AG08395 (cell line): ENCODE results near the gene SUPT6H.
"Not testable (repeated sequence)": the region's sequence is repeated elsewhere in the genome, so short reads cannot be mapped to it uniquely, and the experiment has no call there.

Experiments
- DNase-seq: peaks from one replicate; pipeline ENCODE4 v3.0.0; 2012; ENCODE audit warnings: mixed read lengths, low spot score

Gene SUPT6H

DNA sequence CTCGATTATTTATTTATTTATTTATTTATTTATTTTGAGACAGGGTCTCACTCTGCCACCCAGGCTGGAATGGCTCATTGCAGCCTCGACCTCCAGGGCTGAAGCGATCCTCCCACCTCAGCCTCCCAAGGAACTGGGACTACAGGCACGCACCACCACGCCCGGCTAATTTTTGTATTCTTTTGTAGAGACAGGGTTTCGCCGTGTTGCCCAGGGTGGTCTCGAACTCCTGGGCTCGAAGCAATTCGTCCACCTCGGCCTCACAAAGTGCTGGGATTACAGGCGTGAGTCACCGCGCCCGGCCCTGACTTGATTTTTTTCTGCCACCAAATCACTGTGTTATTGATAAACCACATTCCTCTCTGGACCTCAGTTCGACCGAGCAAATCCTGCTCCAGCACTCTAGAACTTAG, 57.0 kb downstream of the SUPT6H start:
- DNase-seq: no peak

DNA sequence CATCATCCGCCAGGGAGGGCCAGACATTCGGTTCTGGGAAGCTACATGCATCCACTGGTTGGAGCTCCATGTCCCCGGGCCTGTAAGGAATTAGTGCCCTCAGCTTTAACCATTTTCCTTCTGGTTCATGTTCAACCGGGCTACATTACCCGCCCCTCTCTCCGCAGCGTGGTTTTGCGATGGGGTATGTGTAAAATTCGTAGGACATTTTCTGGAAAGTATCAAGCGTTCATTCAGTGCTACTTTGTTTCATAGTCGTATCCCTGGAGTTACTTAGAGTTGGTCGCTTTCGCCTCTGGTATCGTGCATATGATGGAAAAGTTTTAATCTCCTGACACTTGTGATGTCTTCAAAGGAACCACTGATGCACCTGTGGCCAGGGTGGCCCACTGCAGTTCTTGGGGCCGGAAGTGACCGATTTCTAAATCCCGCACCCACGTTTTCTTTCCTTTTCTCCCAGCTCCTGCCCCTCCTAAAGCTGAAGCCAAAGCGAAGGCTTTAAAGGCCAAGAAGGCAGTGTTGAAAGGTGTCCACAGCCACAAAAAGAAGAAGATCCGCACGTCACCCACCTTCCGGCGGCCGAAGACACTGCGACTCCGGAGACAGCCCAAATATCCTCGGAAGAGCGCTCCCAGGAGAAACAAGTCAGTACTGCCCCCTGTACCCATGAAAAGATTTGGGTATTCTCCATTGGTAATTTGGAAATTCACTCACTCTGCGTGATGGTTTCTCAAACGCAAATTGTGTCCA, 58.4 kb downstream of the SUPT6H start:
- no peak for DNase-seq

GRCh38 chr17:28720997-28721329, 59.0 kb downstream of the SUPT6H start:
- not testable (repeated sequence) for DNase-seq

DNA sequence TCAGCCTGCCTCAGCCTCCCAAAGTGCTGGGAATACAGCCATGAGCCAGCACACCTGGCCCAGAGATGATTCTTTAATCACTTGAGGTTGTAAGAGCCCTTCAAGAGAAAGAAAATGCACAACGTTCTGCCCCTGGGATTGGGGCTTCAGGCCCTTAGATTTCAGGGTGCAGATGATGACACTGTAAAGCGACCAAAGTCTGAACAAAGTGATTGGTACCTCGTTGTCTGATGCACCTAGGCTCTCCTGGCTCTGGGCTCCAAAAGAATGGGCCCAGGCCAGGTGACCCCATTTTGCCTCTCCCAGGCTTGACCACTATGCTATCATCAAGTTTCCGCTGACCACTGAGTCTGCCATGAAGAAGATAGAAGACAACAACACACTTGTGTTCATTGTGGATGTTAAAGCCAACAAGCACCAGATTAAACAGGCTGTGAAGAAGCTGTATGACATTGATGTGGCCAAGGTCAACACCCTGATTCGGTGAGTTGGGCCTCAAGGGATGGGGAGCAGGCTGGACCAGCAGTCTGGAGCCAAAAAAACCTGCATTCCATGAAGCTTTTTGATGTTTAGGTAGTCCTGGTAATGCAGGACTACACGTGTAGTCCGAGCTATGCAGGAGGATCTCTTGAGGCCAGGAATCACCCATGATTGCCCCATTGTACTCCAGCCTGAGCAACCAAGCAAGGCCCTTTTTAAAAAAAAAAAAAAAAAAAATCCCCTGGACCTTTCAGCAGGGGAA, 60.6 kb downstream of the SUPT6H start:
- no peak for DNase-seq

GRCh38 chr17:28723159-28723835, 61.3 kb downstream of the SUPT6H start:
- DNase-seq: no peak

GRCh38 chr17:28723836-28724499, 62.0 kb downstream of the SUPT6H start:
- DNase-seq: not testable (repeated sequence)

GRCh38 chr17:28724500-28725165, 62.6 kb downstream of the SUPT6H start:
- DNase-seq: no peak

DNA sequence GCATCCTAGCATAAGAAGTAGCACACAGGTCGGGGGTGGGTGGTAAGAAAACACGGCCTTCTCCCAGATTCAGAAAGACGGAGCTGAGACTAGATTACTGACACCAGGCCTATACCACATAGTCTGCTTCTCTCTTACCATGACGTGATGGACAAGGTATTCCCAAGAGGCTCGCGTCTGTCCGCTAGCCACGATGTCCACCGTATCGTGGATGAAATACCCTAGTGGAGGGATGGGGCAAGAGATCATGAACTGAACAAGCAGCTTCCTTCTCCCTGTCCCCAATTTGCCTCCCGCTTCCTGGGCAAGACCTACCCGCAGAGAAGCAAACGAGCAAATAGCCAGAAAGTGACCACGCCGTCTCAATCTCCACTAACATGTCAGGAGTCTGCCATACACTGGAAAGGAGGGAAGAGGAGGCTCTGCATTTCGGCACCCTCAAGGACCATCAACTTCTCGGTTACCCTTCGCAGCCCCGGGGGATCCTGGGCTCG, 63.2 kb downstream of the SUPT6H start:
- peak; percentile 30 for DNase-seq

GRCh38 chr17:28725660-28726225, 63.7 kb downstream of the SUPT6H start:
- no peak for DNase-seq

DNA sequence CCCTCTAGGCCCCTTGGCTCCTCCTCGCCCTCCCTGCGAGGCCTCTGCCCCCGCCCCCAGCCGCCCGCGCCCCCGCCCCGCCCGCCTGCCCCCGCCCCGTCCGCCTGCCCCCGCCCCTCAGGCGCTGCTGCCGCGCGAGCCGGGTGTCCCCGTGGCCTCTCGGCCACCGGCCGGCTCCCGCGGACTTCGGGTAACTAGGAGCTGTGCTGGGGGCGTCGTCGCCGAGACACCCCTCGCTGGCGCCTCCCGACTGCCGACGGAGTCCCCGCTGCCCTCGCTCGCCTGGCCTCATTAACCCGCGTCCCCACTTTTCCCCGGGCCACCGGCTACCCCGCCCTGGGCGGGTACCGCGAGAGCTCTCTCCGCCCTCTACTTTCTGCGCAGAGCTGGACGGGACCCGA, 64.2 kb downstream of the SUPT6H start, which contains the start of gene TLCD1:
Gene TLCD1 (minus strand): TSS at position 8 of the 401 bp plus-strand sequence. CDS start 136 bp downstream, outside the sequence.
- DNase-seq: peak; percentile 84

DNA sequence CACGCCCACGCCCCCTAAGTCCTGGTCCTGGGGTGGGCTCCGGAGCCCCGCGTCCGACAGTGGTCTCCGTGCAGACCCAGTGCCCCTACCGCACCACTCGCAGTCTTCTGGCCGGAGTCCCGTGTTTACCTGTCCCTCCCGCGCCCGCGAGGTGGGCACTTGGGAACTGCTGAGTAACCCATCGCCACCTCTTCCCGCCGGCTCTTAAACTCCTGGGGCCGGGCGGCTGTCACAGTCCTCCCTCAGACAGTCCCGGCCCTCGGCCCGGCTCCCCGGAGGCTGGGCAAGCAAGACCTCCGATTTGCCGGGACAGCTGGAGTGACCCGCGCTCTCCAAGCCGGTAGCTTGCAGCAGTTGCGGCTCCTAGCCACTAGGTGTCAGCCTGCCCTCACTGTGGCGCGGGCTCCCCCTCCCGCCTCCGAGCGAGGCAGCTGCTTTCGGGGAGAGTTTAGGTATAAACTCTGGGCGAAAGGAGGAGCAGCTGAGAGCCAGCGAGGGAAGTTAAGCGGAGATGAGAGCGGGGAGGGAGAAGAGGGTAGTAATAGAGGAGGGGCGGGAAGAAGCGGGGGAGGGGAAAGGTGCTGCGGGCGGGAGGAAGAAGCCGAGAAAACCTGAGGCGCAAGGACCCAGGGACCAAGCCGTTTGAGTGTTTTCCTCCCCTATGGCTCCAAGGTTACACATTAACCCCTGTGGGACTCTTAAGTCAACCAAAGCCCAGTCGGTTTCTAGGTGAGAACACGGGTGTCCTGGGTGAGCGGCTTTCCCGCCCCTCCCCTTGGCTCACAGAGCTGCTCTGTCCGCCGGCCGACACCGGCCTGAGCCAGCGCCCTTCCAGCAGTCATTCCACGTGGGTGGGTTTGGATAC, 64.9 kb downstream of the SUPT6H start:
- DNase-seq: peak; percentile 87

DNA sequence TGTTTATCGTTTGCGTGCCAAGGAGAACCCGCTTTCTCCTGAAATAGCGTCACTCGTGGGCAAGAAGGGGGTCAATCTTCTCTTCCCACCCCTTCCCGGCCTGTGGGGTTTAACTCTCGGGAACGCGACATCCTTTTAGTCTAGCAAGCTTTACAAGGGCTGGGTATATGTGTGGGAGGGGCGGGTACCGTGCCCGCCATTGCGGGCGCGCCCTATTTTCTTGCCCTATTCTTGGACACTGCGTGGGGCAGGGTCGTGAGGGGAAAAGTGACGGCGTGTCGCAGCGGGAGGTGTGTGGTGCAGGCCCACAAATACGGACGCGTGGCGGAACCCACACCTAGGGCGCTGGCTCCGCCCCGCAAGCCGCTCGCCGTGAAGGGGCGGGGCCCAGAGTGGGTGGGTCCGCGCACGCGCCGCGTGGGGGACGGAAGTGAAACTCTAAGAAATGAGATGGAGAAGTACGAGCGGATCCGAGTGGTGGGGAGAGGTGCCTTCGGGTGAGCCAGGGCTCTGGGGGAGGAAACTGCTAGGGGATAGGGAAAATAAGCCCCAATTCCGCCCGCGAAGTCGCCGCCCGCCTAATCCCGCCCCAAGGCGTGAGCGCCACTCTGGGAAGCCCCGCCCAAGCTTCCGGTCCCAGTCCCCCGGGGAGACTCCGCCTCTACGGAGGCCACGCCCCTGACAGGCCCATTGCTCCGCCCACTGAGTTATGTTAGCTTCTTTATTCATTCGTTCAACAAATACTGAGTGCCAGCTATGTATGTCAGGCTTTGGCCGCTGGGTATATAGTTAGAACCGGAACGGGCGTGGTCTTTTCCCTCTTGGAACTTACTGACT, 66.6 kb downstream of the SUPT6H start, which contains the start of gene NEK8:
Gene NEK8 (plus strand): TSS at position 425 of the 837 bp plus-strand sequence. CDS start 26 bp downstream, at position 451.
- peak; percentile 97 for DNase-seq

GRCh38 chr17:28729950-28730330, 67.9 kb downstream of the SUPT6H start:
- no peak for DNase-seq

DNA sequence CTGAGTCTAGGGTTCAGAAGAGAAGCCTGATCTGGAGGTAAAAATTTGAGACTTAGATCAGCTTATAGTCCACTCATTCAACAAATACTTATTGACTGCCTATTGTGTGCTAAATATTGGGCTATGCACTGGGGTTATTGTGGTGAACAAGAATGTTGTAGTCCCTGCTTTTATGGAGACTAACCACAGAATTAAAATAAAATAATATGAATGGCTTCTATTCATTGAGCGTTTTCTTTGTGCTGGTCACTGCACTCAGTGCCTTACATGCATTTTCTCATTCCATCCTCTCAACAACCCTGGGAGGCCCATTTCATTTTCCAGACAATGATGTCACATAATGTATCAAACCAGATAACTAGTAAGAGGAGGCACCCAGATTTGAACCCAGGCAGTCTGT, 71.3 kb downstream of the SUPT6H start:
- DNase-seq: no peak

GRCh38 chr17:28734712-28735241, 72.8 kb downstream of the SUPT6H start:
- no peak for DNase-seq

GRCh38 chr17:28735242-28735722, 73.3 kb downstream of the SUPT6H start:
- no peak for DNase-seq

DNA sequence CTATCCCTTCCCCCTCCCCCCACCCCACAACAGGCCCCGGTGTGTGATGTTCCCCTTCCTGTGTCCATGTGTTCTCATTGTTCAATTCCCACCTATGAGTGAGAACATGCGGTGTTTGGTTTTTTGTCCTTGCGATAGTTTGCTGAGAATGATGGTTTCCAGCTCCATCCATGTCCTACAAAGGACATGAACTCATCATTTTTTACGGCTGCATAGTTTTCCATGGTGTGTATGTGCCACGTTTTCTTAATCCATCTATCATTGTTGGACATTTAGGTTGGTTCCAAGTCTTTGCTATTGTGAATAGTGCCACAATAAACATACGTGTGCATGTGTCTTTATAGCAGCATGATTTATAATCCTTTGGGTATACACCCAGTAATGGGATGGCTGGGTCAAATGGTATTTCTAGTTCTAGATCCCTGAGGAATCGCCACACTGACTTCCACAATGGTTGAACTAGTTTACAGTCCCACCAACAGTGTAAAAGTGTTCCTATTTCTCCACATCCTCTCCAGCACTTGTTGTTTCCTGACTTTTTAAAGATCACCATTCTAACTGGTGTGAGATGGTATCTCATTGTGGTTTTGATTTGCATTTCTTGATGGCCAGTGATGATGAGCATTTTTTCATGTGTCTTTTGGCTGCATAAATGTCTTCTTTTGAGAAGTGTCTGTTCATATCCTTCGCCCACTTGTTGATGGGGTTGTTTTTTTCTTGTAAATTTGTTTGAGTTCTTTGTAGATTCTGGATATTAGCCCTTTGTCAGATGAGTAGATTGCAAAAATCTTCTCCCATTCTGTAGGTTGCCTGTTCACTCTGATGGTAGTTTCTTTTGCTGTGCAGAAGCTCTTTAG, 74.1 kb downstream of the SUPT6H start:
- not testable (repeated sequence) for DNase-seq

DNA sequence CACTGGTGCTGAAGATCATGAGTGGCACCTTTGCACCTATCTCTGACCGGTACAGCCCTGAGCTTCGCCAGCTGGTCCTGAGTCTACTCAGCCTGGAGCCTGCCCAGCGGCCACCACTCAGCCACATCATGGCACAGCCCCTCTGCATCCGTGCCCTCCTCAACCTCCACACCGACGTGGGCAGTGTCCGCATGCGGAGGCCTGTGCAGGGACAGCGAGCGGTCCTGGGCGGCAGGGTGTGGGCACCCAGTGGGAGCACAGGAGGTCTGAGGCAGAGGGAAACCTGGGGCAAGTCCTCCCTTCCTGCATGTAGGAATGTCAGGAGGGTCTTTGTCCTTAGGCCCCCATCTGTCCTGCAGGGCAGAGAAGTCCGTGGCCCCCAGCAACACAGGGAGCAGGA, 75.3 kb downstream of the SUPT6H start:
- DNase-seq: no peak
